Measurements from ENCODE around the gene NFS1.

DNA sequence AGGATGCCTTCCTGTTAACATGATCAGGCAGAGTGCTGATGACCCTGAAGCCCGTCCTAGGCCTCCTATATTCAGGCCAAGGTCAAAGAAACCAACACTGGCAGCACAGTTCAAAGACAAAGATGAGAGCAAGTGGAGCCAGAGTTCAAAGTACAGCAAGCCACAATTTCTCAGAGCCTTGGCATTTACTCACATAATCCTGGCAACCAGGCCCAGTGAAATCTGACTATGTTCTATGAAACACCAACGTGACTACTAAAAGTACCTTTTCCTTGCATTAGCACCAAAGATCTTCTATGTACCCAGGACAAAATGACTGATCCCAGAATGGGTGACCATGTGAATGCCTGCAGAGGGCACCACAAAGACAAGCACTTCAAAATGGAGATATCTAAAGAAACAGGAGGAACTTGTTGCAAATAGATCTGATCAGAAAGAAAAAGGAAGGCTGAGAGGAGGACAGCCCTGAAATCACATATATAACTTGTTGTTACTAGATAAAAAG is 3.9 kb downstream of the NFS1 start:
- no peak for TF ChIP-seq EP300 (IDR thresholded peaks at IDR 0.05; ENCODE audit: borderline replicate concordance in 1 of 2, low read depth in 2 of 2, low read length in 2 of 2)
- TF ChIP-seq BACH1 (IDR thresholded peaks at IDR 0.05; ENCODE audit: low read length) = no peak
- no peak for TF ChIP-seq POLR2A (IDR thresholded peaks at IDR 0.05; ENCODE audit: control extremely low read depth in 1 of 2, low read depth in 2 of 2, low read length in 2 of 2)
- TF ChIP-seq TEAD4 (IDR thresholded peaks at IDR 0.05; ENCODE audit: low read depth, low read length) = no peak
- no peak for TF ChIP-seq MAX (IDR thresholded peaks at IDR 0.05)
- no peak for TF ChIP-seq SIN3A (conservative IDR thresholded peaks at IDR 0.05 in 1 of 2, IDR thresholded peaks at IDR 0.05 in 1 of 2; ENCODE audit: low read depth in 1 of 2, low read length in 2 of 2)
- no peak for TF ChIP-seq YY1 (IDR thresholded peaks at IDR 0.05; ENCODE audit: low read depth, low read length)
- TF ChIP-seq EGR1 (IDR thresholded peaks at IDR 0.05; ENCODE audit: borderline replicate concordance, low read depth, low read length) = no peak
- TF ChIP-seq MAFK (IDR thresholded peaks at IDR 0.05; ENCODE audit: low read depth, low read length) = no peak
- no peak for TF ChIP-seq POLR2AphosphoS5 (IDR thresholded peaks at IDR 0.05; ENCODE audit: low read depth, low read length)
- TF ChIP-seq CTCF (IDR thresholded peaks at IDR 0.05; ENCODE audit: control extremely low read depth in 1 of 3, insufficient read depth in 1 of 3, low read depth in 1 of 3, low read length in 3 of 3) = no peak
- no peak for TF ChIP-seq EZH2 (IDR thresholded peaks at IDR 0.05; ENCODE audit: low read depth, low read length, severe bottlenecking)
- TF ChIP-seq NRF1 (IDR thresholded peaks at IDR 0.05; ENCODE audit: low read depth, low read length) = no peak
